GM19238 (cell line): ENCODE data around the gene ZBTB49.

Experiments
- DNase-seq: peaks from one replicate; pipeline ENCODE4 v3.0.0; 2011; ENCODE audit warnings: low spot score; ENCODE audit not compliant: insufficient read length

ZBTB49 gene

DNA sequence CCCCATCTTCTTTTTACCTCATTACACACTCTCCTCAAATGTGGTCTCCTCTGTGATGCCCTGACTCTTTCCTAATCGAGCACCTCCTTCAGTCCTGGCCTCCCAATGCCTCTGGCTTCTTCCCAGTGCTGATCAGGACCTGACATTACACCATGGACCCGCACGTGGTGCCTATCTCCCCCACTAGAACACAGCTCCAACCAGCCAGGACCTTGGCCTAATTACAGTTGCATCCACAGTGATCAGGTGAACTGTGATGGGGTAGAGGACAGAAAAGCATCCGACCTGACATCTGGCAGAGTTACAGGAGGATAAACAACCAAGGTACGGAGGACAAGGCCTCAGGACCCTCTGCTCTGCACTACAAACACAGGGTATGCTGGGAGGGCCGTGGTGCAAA, 12.5 kb upstream of the ZBTB49 start:
- no peak for DNase-seq

DNA sequence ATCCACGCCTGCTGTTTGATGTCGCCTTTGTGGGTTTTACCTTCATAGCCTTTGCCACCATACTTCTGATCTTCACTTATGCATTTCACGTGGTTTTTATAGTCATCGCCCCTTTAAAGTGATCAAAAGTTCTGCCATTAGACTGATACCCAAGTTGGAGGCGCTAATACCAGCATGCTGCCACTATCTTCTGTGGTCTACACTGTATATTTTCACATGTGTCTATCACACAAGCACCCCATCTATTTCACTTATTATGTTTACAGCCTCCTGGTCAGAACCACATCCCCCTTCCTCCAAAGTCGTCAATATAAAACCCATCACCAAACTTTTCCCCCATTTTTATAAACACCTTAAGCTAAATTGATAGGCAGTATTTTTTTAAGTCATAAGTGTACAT, 8.3 kb upstream of the ZBTB49 start:
- no peak for DNase-seq

DNA sequence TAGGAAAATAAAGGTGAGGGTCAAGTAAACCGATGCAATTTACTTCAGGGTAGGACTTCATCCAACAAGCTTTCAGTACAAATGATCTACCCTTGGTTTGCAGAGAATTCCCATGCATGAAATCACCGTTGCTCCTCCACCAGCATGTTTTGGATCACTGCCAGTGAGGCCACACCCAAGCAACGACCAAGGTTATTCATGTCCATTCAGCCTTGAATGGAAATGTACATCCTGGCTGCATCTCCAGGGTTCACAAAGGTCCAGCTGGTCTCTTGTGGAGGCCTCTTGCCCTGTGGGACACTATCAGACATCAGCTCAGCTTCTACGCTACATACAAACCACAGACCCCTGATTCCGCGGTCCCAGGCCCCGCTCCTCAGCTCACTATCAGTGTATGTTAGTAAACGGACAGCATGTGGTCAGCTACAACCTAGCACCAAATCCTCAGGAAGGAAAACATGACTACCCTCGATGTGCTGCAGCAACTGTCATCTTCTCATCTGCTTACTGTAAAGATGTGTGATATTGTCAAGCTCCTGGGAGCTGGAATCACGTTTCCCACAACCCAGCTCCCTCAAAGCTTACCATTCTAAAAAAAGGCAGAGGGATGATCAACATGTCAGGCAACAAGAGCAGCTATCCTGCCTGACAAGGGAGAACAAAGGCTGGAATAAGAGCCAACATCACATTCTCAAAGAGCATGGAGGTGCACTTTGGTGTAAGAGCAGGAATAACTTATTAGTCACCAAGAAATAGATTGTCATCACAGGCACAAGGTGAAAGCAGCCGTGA, 5.0 kb upstream of the ZBTB49 start:
- DNase-seq, result no peak

DNA sequence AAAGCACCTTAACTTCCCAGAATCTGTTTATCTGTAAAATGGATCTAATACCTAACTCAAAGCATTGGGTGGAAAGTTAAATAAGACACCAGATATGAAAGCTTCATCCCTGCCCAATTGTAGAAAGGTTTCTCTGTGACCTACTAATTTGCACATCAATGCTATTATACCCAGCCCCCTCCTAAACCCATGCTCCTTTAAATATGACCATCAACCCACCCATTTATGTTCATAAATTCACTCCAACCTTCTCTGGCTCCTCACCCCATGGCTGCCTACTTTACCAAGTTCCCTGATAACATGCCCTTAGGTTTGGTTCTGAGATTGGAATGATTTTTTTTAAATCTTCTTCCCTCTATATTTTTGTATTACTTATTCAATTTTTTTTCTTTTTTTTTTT, 2.0 kb upstream of the ZBTB49 start:
- DNase-seq, result no peak

DNA sequence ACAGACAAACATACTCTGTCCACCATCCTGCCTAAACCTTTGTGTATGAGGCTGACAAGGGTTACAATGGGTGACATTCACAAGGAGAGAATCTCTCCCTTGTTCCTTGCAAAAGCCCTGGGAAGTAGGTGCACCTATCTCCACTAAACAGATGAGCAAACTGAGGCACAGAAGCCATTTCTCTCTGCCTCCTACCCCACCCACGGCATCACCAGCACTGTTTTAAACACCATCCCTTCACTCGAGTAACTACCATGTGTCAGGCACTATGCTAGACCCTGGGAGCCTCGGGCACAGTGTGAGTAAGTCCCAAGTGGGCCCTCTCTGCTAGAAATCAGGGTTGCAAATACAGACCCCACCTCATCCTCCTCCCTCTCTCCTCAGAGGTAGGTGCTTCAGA, 996 bp upstream of the ZBTB49 start:
- DNase-seq, result no peak

DNA sequence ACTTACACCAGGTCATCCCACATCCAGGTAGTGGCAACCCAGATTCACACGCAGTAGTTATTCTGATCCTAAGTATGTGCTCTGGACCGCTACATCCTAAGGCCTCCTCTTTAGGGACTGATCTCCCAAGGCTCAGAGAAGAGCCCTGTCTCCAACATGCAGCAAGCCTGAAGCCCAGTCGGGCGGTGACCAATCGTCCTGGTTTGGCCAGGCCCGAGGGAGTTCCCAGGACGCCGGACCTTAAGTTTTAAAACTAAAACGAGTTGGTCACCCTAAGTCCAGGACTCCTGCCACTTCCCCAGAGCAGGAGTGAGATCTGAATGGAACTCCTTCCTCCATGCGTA, 482 bp upstream of the ZBTB49 start:
- DNase-seq, result peak; percentile 13

DNA sequence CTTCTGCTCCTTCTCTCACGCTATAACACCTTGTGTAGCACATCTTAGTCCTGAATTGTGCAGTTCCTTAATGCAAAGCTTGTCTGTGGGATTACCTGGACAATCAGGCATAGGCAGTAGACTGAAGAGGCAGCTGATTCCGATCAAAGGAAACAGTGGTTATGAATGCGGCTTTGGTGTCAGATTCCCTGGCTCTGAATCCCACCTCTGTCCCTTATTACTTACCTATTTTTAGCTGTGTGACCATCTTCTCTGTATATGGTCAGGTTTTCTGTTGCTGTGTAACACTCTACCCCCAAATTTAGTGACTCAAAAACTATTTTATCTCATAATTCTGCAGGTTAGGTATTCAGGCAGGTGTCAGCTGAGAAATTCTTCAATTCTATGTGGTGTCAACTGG, 3.2 kb downstream of the ZBTB49 start:
- no peak for DNase-seq

DNA sequence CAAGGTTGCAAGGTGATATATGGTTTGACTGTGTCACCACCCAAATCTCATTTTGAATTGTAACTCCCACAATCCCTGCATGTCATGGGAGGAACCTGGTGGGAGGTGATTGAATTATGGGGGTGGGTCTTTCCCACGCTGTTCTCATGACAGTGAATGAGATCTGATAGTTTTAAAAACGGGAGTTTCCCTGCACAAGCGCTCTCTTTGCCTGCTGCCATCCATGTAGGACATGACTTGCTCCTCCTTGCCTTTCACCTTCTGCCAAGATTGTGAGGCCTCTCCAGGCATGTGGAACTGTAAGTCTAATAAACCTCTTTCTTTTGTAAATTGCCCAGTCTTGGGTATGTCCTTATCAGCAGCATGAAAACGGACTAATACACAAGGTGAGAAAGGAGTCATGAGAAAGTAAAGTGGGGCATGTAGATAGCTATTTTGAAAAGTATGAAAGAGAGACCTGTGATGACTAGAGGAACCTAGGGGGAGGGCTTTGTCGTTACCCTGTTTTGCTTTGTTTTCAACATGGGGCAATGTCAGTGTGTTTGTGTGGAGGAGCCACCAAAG, 6.3 kb downstream of the ZBTB49 start:
- DNase-seq, result no peak

DNA sequence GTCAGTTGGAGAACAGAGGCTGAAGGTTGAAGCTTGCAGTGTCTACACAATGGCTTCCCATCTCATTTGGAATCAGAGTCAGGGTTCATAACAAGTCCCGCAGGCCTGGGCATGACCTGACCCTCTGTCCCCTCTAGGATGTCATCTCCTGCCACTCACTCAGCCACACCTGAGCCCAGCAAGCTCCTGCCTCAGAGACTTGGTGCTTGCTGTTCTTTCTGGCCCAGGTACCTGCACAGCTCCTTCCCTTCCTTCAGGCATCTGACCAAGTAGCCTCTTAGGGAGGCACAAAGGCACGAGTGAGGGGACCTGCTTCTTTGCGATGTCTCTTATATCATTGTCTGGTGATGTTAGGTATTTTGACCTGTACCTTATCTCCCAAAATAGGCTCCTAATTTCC, 9.0 kb downstream of the ZBTB49 start:
- no peak for DNase-seq

DNA sequence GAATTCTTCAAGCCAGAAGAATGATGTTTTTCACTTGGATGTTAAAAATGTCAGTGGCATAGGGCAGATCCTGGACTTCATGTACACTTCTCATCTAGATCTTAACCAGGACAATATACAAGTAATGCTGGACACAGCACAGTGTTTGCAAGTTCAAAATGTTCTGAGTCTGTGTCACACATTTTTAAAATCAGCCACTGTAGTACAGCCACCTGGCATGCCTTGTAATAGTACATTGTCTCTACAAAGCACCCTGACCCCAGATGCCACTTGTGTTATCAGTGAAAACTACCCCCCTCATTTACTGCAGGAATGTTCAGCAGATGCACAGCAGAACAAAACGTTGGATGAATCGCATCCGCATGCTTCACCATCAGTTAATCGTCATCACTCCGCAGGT, 11.9 kb downstream of the ZBTB49 start:
- DNase-seq, result no peak

DNA sequence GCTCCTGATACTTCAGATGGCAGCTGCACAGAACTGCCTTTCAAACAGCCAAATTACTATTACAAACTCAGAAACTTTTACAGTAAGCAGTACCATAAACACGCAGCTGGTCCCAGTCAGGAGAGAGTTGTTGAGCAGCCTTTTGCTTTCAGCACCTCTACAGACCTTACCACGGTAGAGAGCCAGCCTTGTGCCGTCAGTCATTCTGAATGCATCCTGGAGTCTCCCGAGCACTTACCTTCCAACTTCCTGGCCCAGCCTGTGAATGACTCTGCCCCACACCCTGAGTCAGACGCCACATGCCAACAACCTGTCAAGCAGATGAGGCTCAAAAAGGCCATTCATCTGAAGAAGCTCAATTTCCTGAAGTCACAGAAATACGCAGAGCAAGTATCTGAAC, 12.4 kb downstream of the ZBTB49 start:
- no peak for DNase-seq

DNA sequence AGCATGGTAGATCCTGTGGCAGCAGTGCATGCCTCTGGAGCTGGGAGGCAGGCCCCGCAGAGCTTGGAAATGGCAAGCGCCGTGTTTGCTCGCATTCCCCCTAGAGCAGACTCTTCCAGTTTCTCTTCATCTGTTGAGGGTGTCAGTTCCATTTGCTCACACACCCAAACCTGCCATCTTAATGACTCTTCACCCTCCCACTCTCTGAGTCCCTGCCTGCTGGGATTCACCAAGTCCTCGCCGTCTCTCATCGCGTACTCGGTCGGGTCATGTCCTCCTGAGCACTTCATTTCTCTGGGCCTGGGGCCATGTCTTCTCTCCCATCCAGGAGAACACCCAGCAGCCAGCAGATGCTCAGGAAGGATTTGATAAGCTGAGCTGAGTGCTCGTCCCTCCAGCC, 16.9 kb downstream of the ZBTB49 start:
- no peak for DNase-seq

DNA sequence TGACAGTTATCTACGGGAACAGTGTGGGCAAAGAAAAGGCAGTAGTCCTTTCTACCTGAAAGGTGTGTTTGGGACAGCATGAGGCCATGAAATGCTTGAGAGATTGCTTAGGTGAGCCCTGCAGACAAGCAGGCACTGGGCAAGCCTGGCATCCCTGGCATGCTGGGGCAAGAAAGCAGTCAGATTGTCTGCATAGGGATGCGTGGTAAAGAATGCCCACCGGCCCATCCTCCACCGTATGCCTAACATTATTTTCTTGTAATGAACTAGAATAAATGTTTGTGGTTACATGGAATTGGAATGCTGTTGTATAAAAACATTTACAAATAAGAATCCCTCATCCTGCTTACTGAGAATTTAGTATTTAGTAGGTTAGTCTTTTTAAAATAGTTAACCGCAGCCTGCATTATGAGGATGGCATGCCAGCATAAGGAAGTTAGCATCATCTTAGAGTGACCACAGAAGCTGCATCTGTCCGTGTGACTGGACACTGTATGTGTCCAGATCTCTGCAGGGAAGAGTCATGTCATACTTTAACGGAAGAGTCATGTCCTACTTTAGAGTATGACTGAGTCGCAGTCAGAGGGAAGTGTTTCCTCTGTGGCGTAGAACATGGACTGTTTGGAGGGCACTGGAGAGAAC, 18.9 kb downstream of the ZBTB49 start:
- DNase-seq, result no peak

DNA sequence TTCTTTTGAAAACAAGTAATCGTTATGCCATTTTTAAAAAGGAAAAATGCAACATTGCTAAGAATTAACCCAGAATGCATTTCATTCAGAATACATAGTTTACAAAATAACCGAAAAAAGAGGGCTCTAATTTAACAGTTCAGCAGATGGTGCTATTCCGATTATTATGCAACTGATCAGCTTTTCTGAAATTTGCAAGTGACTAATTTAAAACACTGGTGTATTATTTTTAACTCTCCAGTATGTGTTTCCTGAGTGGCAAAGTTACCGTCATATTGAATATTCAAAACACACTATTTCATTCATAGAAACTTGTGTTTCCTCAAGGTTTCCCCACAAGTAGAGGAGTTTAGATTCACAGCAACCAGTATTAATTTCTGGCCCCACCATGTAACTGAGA, 21.1 kb downstream of the ZBTB49 start:
- no peak for DNase-seq

DNA sequence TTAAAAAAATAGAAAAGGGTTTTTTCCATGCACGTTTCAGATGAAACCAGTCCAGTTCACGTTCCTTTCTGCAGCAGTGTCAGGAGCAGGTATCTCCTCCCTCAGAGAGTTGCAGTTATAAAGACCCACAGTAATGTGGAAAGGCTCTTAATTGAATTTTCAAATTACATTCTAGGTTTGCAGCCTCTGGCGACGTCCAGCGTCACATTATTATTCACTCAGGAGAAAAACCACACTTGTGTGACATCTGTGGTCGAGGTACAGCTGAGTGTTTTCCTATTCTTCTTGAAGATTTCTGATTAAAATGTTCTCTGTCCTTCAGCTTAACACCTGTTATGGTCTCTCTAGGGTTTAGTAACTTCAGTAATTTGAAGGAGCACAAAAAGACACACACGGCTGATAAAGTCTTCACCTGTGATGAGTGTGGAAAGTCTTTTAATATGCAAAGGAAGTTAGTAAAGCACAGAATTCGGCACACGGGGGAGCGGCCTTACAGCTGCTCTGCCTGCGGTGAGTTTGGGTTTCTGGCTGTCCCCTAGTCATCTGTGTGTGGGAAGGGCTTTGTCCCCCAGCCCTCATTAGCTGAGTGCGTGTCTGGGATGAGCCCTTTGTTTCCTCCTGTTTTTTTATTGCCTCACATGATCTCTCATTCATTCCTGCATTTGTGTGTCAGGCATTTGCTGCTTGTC, 25.6 kb downstream of the ZBTB49 start:
- no peak for DNase-seq

DNA sequence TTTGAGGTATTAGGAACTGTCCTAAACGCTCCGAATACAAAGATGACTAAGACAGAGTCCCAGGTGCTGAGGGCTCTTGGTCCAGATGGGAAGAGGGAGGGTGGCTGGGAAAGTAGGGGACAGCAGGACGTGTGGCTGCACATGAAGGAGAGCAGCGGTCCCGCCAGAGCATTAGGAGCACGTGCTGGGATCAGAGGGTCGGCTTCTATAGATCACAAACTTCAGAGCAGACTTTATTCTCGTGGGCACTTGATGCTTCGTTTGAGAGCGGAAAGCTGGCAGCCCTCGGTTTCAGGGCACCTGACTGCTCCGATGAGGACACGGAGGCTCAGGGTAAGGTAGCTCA, 26.1 kb downstream of the ZBTB49 start:
- DNase-seq, result no peak

DNA sequence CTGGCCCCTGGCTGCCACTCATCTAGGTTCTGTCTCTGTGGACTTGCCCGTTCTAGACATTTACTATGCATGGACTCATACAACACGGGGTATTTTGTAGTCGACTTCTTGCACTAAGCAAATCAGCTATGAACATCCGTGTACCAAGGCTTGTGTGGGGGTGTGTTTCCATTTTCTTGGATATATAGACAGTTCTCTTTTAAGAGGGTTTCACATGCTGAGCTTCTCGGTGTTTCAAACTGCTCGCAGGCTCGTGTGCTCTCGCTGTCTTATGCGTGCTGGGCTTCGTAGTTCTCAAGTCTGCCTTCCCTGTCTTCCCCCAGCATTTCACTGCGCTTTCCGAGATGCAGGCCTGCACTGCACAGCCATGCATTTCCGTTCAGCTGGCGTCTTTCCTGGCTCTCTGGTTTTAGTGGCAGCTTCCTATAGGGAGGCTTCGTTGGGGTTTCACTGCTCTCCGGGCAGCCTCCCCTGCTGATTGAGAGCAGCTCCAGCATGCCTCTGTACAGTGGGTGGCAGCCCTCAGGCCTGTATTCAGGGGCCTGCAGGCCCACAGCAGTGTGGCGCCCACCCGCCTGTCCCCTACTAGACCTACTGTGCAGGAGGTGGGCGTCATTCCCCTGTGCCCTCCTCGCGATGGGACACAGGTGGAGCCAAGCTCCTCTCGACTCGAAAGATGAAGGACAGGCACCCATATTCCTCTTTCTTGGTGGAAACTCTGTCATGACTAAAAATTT, 27.6 kb downstream of the ZBTB49 start:
- DNase-seq, result no peak

DNA sequence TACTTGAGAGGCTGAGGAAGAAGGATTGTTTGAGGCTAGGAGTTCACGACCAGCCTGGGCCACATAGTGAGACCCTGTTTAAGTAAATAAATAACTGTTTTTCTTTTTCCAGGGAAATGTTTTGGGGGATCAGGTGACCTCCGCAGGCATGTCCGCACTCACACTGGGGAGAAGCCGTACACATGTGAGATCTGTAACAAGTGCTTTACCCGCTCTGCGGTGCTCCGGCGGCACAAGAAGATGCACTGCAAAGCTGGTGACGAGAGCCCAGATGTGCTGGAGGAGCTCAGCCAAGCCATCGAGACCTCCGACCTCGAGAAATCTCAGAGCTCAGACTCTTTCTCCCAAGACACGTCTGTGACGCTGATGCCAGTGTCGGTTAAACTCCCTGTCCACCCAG, 30.5 kb downstream of the ZBTB49 start:
- no peak for DNase-seq

DNA sequence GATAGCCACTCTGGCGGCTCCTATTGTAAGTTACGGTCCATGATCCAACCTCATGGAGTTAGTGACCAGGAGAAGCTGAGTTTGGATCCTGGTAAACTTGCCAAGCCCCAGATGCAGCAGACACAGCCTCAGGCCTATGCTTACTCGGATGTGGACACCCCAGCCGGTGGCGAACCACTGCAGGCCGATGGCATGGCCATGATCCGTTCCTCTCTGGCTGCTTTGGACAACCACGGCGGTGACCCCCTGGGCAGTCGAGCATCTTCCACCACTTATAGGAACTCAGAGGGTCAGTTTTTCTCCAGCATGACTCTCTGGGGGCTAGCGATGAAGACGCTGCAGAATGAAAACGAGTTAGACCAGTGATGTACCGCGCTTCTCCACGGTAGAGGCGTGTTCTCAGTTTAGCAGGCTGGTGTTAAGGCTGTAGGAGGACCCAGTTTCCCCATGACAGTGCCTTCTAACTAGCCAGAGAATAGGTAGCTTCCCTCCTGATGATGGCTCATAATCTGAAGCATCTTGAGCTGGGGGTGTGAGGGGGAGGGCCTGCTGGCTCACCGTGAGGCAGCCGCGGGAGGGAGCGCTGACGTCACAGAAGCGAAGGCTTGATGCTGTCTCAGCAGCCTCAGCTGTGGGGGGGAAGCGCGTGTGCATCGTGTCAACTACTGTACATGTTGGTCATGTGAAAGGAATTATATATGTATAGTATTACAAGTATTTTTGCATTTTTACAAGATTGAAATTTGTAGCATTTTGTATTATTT, 31.1 kb downstream of the ZBTB49 start:
- DNase-seq, result no peak

DNA sequence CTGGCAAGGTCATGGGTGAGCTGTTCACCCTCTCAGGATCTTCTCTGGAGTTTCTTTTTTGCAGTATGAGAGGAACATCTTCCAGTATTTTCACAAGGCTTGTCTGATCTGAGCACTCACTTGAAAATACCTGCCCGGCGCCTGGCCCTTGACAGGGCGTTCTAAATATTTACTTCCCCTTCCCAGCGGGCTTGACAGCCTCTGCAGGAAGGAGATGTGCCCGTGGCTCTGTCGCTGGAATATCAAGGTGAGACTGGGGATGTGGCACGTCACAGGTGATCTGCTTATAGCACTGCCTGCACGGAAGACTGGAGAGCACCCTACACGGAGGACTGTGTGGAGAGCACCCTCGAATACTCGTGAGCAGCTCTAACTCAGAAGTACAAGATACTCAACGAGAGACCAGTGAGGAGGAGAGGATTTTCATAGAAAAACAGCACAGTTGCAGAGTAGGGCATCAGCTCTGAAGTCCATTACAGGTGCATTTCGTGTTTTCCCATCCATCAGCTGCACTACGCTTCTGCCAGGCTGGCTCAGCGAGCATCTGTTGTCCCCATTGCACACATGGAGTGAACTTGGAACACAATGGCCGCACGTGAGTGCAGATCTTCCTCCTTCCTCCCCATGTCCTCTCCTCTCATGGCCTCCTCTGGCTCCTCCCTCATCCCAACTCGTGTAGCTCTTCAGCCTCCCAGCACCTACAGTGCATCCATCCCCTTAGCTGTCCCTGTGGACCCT, 32.1 kb downstream of the ZBTB49 start:
- no peak for DNase-seq
